Esophagus muscularis mucosa (tissue), 3 donors: ENCODE measurements around the gene THEM5.

Experiments used
- POLR2A ChIP-seq: fragments of 450-650 bp; IDR thresholded peaks from one replicate; pipeline ENCODE4 v1.6.1; 2017; ENCODE audit warnings: antibody characterized with exemption, moderate library complexity, mild to moderate bottlenecking, low read depth
- POLR2AphosphoS5 ChIP-seq, 2 donors: sonication (generic); formaldehyde crosslinking; IDR thresholded peaks; one replicate each; pipeline ENCODE4 v1.6.1; 2017; ENCODE audit warnings: antibody characterized with exemption in 2 of 2
- TF ChIP-seq, protein P1 (sequence below), 3 experiments: fragments of 200-600 bp in 2 of 3; fragments of 450-650 bp in 1 of 3; sonication (generic) in 2 of 3; IDR thresholded peaks; one replicate each; pipeline ENCODE4 v1.5.1; 2017 to 2019; ENCODE audit warnings: antibody characterized with exemption in 3 of 3, mild to moderate bottlenecking in 2 of 3, moderate library complexity in 1 of 3

DNA sequence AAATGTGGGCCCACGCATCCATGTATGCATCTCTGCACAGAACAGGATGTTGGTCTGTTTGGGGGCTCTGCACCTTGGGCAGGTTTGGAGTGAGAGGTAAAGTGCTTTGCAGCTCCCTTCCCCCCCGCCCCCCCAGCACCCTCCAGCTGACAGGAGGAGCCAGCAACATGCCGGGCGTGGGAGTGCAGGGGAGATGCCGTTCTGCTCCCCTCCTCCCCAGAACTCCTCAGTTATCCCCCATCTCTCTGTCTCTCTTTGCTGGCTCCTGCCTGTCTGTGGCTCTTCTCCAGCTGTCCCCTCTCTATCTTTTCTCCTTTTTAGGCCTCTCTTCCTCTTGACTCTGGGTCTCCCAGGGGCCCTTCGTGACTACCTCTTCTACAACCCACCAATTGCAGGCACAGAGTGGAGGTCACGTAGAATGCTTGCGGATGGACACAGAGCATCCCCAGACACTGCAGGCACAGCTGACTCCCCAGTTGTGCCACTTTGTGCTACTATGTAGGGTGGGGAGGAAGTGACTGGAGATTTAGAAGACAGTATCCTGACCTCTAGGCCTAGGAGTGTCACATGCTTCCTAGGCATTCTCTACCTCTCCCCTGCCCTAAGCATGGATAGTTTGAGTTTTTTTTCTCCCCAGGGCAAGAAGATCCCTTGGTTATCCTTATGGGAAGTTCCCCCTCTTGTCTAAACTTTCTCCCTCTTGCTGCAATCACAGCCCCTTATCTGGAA lies 20.2 kb downstream of the THEM5 start:
- TF ChIP-seq, protein P1, sequence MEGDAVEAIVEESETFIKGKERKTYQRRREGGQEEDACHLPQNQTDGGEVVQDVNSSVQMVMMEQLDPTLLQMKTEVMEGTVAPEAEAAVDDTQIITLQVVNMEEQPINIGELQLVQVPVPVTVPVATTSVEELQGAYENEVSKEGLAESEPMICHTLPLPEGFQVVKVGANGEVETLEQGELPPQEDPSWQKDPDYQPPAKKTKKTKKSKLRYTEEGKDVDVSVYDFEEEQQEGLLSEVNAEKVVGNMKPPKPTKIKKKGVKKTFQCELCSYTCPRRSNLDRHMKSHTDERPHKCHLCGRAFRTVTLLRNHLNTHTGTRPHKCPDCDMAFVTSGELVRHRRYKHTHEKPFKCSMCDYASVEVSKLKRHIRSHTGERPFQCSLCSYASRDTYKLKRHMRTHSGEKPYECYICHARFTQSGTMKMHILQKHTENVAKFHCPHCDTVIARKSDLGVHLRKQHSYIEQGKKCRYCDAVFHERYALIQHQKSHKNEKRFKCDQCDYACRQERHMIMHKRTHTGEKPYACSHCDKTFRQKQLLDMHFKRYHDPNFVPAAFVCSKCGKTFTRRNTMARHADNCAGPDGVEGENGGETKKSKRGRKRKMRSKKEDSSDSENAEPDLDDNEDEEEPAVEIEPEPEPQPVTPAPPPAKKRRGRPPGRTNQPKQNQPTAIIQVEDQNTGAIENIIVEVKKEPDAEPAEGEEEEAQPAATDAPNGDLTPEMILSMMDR (IDR thresholded peaks at IDR 0.05) = no peak
- no peak for TF ChIP-seq POLR2A
- TF ChIP-seq POLR2AphosphoS5 (IDR thresholded peaks at IDR 0.05) = no peak
